ENCODE measurements around the gene TFR2. TPM values are rescaled to one million over a fixed set of nuclear protein-coding genes. Genes with fewer than 3 reads are reported as not detected.

Gene TFR2
- total and polyA plus RNA-seq, 9 of the 15 experiments (the other 6 are each of a cell fraction or from before 2014, with no cell fraction given), result 3.8 to 123 (median 51.1) TPM

- TF ChIP-seq THRB (CRISPR knock-in tag; conservative IDR thresholded peaks at IDR 0.05) (peak; percentile 42; the same call in 1 of the 2 replicates), IRF9 (tag; IDR thresholded peaks at IDR 0.05) (no peak), CTCFL (IDR thresholded peaks at IDR 0.05; ENCODE audit: borderline replicate concordance, insufficient read depth, low read depth, low read length, poor library complexity, severe bottlenecking) (peak; percentile 1), PRDM10 (IDR thresholded peaks at IDR 0.05; ENCODE audit: partially characterized antibody) (peak; percentile 100), ESRRA (IDR thresholded peaks at IDR 0.05; ENCODE audit: borderline replicate concordance, low read depth) (peak; percentile 63; the same call in 1 of the 2 replicates), AFF1 (IDR thresholded peaks at IDR 0.05; ENCODE audit: low read depth in 1 of 2, partially characterized antibody in 2 of 2) (peak in 1 of 2 experiments; percentile 92), ZNF436 (CRISPR knock-in tag; IDR thresholded peaks at IDR 0.05) (no peak), KDM5B (IDR thresholded peaks at IDR 0.05; ENCODE audit: insufficient replicate concordance, low read depth, low read length) (peak; percentile 32), RBM17 (IDR thresholded peaks at IDR 0.05; ENCODE audit: borderline replicate concordance, low read depth, low read length) (no peak), ATF1 (CRISPR knock-in tag; IDR thresholded peaks at IDR 0.05) (peak; percentile 78), ATF1 (tag; IDR thresholded peaks at IDR 0.05) (peak; percentile 95), ZKSCAN3 (CRISPR knock-in tag; IDR thresholded peaks at IDR 0.05) (no peak)
Observed at GRCh38 chr7:100673302-100673941, 32.1 kb upstream of the TFR2 start, which contains the start of gene GNB2 (continued).

All from K562 (cell line).